ENCODE data around the gene UBQLN2.
"Not testable (repeated sequence)": the region's sequence is repeated elsewhere in the genome, so short reads cannot be mapped to it uniquely, and the experiment has no call there.

The UBQLN2 gene

DNA sequence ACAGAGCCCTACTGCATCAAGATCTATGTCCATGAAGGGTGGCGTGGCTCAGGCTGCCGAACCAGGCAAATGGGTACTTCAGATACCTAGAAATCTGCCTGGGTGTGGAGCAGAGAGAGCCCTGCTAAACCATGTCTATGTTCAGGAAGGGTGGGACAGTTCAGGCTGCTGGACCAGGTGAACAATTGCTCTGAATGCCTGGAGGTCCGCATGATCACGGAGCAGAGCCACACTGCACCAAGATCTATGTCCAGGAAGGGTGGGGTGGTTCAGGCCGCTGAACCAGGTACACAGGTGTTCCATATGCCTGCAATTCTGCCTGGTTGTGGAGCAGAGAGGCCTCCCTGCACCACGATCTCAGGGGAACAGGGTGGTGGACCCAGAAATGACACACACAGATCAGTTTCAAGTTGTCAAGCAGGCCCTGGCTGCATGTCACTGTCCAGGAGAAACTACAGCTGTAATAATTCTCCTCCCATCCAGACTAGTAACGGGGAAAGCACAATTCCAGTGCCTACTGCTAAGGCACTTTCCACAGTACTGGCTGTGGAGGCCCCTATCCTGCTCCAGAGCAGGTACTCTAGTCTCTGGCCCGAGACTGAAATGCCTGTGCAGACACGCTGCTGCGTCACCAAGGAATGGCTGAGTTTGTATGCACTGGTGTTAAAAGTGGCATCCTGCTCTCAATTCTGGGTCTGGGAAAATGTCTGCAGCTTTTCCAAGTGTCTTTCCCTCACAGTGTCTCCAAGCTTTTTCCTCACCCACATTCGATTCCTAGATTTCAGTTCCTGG is 25.2 kb downstream of the UBQLN2 start:
- Mint-ChIP-seq H3K4me1 (ENCODE audit: low read depth) (peaks cover 6% of the 10 kb centered on the region), H3K27ac (no peak overlapping the region), H3K36me3 (peaks cover 15% of the 10 kb centered on the region), H3K4me3 (no peak overlapping the region), H3K27me3 (no peaks in the 10 kb centered on the region), H3K9me3 (ENCODE audit: low read depth) (no peaks in the 10 kb centered on the region)

DNA sequence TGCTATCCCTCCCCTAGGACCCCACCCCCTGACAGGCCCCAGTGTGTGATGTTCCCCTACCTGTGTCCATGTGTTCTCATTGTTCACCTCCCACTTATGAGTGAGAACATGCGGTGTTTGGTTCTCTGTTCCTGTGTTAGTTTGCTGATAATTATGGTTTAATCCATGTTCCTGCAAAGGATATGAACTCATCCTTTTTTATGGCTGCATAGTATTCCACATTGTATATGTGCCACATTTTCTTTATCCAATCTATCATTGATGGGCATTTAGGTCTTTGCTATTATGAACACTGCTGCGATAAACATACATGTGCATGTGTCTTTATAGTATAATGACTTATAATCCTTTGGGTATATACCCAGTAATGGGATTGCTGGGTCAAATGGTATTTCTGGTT is 28.4 kb downstream of the UBQLN2 start:
- H3K36me3 Mint-ChIP-seq = peaks cover 35% of the 10 kb centered on the region
- H3K27ac Mint-ChIP-seq; H3K9me3 Mint-ChIP-seq (ENCODE audit: low read depth); H3K27me3 Mint-ChIP-seq; H3K4me1 Mint-ChIP-seq (ENCODE audit: low read depth); H3K4me3 Mint-ChIP-seq: not testable (repeated sequence)

DNA sequence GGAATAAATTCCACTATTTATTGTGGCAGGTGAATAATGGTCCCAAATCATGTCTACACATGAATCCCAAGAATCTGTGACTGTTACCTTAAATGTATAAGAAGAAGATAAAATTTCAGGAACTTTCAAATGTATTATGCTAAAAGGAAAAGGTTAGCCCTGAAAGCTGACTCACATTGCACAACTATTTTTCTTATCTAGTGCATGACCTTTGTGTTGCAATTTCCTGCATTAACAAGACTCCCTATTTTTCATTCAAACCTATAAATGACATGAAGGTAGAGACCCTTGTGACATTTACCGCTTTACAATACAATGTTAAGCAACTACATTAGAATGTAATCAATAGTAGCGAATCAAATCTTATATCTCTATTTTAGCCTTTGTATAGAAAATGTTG is 36.7 kb downstream of the UBQLN2 start:
- Mint-ChIP-seq H3K9me3 (ENCODE audit: low read depth) (peaks cover 5% of the 10 kb centered on the region), H3K36me3 (peaks cover 20% of the 10 kb centered on the region), H3K4me1 (ENCODE audit: low read depth) (no peaks in the 10 kb centered on the region), H3K4me3 (no peak overlapping the region), H3K27ac (no peak overlapping the region), H3K27me3 (no peaks in the 10 kb centered on the region)

DNA sequence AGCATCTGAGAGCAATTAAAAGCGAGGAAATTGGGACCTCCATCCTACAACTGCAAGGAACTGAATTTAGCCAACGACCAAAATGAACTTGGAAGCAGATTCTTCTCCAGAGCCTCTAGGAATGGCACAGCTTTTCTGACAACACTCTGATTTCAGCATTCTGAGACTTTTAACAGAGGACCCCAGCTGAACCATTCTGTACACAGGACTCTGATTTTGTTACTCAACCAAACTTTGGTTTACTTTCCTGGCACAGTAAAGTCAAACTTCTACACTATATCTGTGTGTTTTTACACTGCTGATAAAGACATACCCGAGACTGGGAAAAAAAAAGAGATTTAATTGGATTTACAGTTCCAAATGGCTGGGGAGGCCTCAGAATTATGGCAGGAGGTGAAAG is 37.6 kb downstream of the UBQLN2 start:
- Mint-ChIP-seq H3K4me3 (no peak overlapping the region), H3K9me3 (ENCODE audit: low read depth) (peaks cover 6% of the 10 kb centered on the region), H3K27ac (no peak overlapping the region), H3K27me3 (no peaks in the 10 kb centered on the region), H3K4me1 (ENCODE audit: low read depth) (no peaks in the 10 kb centered on the region), H3K36me3 (peaks cover 16% of the 10 kb centered on the region)

DNA sequence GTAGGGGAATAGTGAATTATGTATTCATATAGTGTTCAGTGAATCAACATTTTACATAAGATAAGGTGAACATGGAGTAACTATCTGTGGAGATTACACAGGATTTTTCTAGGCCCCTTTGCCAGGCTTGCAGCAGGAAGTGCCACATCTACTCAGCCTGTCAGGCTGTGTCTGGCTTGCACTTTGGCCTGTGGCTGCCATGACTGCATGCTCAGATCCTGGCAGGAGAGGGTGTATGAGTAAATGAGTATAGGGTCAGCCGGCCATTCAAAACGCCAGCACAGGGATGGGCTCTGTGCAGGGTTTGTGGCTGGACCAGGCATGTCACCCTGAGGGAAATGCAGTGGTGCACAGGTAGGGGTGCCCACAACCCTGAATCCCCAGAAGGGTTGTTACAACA is 51.9 kb downstream of the UBQLN2 start:
- Mint-ChIP-seq H3K27me3 (no peaks in the 10 kb centered on the region), H3K27ac (no peak overlapping the region), H3K4me1 (ENCODE audit: low read depth) (no peaks in the 10 kb centered on the region), H3K9me3 (ENCODE audit: low read depth) (peaks cover 3% of the 10 kb centered on the region), H3K36me3 (peaks cover 2% of the 10 kb centered on the region), H3K4me3 (no peak overlapping the region)

Measured in activated naive CD8-positive, alpha-beta T cell (primary cell).